SK-N-SH treated with all-trans-retinoic acid at 6 μM for 48 hours (cell line): ENCODE measurements around the gene CALCOCO1.

Source experiments
- ATAC-seq: fragments of 200-7000 bp; cut with Tn5 transposase; 3 replicates; pipeline ENCODE4 v1.9.1; 2020; ENCODE audit warnings: mild to moderate bottlenecking, moderate library complexity
- ARNTL ChIP-seq: fragments of 450-650 bp; formaldehyde crosslinking; IDR thresholded peaks from 2 replicates; pipeline ENCODE4 v1.5.0; 2020; ENCODE audit warnings: low read depth, mild to moderate bottlenecking, moderate library complexity, borderline replicate concordance
- CSDC2 ChIP-seq: fragments of 250-450 bp; sonication (Bioruptor Pico); IDR thresholded peaks from 2 replicates; pipeline ENCODE4 v1.5.0; 2020; ENCODE audit warnings: mild to moderate bottlenecking, moderate library complexity
- ESRRG ChIP-seq: fragments of 250-450 bp; sonication (Bioruptor Pico); IDR thresholded peaks from 2 replicates; pipeline ENCODE4 v1.6.1; 2021; ENCODE audit warnings: mild to moderate bottlenecking
- GLIS3 ChIP-seq: fragments of 250-450 bp; sonication (Bioruptor Pico); IDR thresholded peaks from 2 replicates; pipeline ENCODE4 v1.5.0; 2020; ENCODE audit warnings: mild to moderate bottlenecking, moderate library complexity
- ISL1 ChIP-seq: fragments of 250-450 bp; sonication (Bioruptor Pico); IDR thresholded peaks from 2 replicates; pipeline ENCODE4 v2.1.2; 2022; ENCODE audit warnings: mild to moderate bottlenecking, moderate library complexity
- OSR1 ChIP-seq: fragments of 250-450 bp; sonication (Bioruptor Pico); IDR thresholded peaks from 2 replicates; pipeline ENCODE4 v1.8.0; 2022; ENCODE audit warnings: moderate library complexity, mild to moderate bottlenecking, inconsistent platforms
- PPARA ChIP-seq: fragments of 250-450 bp; sonication (Bioruptor Pico); IDR thresholded peaks from 2 replicates; pipeline ENCODE4 v1.5.0; 2020; ENCODE audit warnings: mild to moderate bottlenecking, borderline replicate concordance
- RARB ChIP-seq: fragments of 250-450 bp; sonication (Bioruptor Pico); IDR thresholded peaks from 2 replicates; pipeline ENCODE4 v1.8.0; 2021; ENCODE audit warnings: mild to moderate bottlenecking, moderate library complexity
- SNAI2 ChIP-seq: fragments of 250-450 bp; sonication (Bioruptor Pico); IDR thresholded peaks from 2 replicates; pipeline ENCODE4 v1.5.0; 2020; ENCODE audit warnings: mild to moderate bottlenecking, moderate library complexity
- TCF4 ChIP-seq: fragments of 250-450 bp; sonication (Bioruptor Pico); IDR thresholded peaks from 2 replicates; pipeline ENCODE4 v1.8.0; 2021; ENCODE audit warnings: mild to moderate bottlenecking, moderate library complexity, borderline replicate concordance
- TOX ChIP-seq: fragments of 250-450 bp; sonication (Bioruptor Pico); IDR thresholded peaks from 2 replicates; pipeline ENCODE4 v1.8.0; 2021; ENCODE audit warnings: mild to moderate bottlenecking, moderate library complexity, borderline replicate concordance
- ZFP3 ChIP-seq: fragments of 250-450 bp; sonication (Bioruptor Pico); IDR thresholded peaks from 2 replicates; pipeline ENCODE4 v1.5.0; 2020; ENCODE audit warnings: mild to moderate bottlenecking, moderate library complexity
- ZFP30 ChIP-seq: fragments of 450-650 bp; formaldehyde crosslinking; IDR thresholded peaks from 2 replicates; pipeline ENCODE4 v1.5.0; 2022; ENCODE audit warnings: mild to moderate bottlenecking, moderate library complexity
- ZNF565 ChIP-seq: fragments of 450-650 bp; formaldehyde crosslinking; conservative IDR thresholded peaks from 2 replicates; pipeline ENCODE4 v1.5.0; 2020; ENCODE audit warnings: low read depth, mild to moderate bottlenecking, moderate library complexity
- ZNF70 ChIP-seq: fragments of 450-650 bp; formaldehyde crosslinking; IDR thresholded peaks from 2 replicates; pipeline ENCODE4 v1.5.0; 2020; ENCODE audit warnings: mild to moderate bottlenecking, moderate library complexity
- ZNF8 ChIP-seq: fragments of 450-650 bp; formaldehyde crosslinking; IDR thresholded peaks from 2 replicates; pipeline ENCODE4 v1.5.0; 2020; ENCODE audit warnings: mild to moderate bottlenecking, moderate library complexity
- TF ChIP-seq, protein P1 (sequence below): fragments of 250-450 bp; sonication (Bioruptor Pico); IDR thresholded peaks from 2 replicates; pipeline ENCODE4 v1.8.0; 2020; ENCODE audit warnings: mild to moderate bottlenecking, moderate library complexity, borderline replicate concordance
- TF ChIP-seq, protein P2 (sequence below): fragments of 250-450 bp; sonication (Bioruptor Pico); IDR thresholded peaks from 2 replicates; pipeline ENCODE4 v1.8.0; 2021; ENCODE audit warnings: low read depth, mild to moderate bottlenecking, moderate library complexity, borderline replicate concordance
- TF ChIP-seq, protein P3 (sequence below): fragments of 250-450 bp; sonication (Bioruptor Pico); IDR thresholded peaks from 2 replicates; pipeline ENCODE4 v1.5.1; 2021; ENCODE audit warnings: mild to moderate bottlenecking, moderate library complexity
- TF ChIP-seq, protein P4 (sequence below): fragments of 250-450 bp; sonication (Bioruptor Pico); IDR thresholded peaks from 2 replicates; pipeline ENCODE4 v1.5.1; 2020; ENCODE audit warnings: low read depth, mild to moderate bottlenecking, moderate library complexity

CALCOCO1 gene

DNA sequence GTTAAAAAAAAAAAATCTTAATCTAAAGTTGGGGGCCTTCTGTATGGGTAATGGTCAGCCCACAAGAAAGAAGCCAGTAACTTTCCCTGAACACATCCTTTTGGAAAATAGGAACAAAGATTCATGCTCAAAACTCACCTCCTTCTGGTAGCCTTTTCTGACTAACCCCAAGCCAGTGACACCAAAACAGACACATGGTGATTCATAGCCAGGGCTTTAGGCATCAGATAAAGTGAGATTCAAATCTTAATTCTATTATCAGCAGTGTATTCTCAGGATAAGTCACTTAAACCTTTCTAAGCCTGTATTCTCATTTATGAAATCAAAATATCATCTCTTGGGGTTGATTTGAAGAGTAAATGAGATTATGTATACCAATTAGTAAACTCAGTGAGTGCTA lies 56.3 kb downstream of the CALCOCO1 start:
- no peak for ATAC-seq
- TF ChIP-seq RARB (CRISPR knock-in tag), result no peak
- no peak for TF ChIP-seq ZNF8 (CRISPR knock-in tag)
- TF ChIP-seq ARNTL (CRISPR knock-in tag), result no peak

DNA sequence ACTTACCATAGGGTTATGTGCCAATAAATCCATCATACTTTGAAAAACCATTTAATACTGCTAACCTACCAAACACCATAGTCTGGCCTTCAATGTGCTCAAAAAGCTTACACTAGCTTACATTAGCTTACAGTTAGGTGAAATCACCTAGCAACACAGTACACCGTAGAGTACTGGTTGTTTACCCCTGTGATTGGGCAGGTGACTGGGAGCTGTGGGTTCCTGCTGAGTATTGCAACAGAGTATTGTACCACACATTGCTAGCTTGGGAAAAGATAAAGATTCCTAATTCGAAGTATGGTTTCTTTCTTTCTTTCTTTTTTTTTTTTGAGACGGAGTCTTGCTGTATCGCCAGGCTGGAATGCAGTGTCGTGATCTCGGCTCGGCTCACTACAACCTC lies 56.9 kb downstream of the CALCOCO1 start:
- ATAC-seq, result no peak
- TF ChIP-seq PPARA (CRISPR knock-in tag) (no peak), OSR1 (no peak), TCF4 (CRISPR knock-in tag) (no peak), RARB (CRISPR knock-in tag) (no peak), ISL1 (no peak), ESRRG (CRISPR knock-in tag) (no peak), TOX (CRISPR knock-in tag) (no peak), SNAI2 (no peak), ARNTL (CRISPR knock-in tag) (no peak), CSDC2 (CRISPR knock-in tag) (no peak), ZFP30 (CRISPR knock-in tag) (no peak)
- TF ChIP-seq, protein P1, sequence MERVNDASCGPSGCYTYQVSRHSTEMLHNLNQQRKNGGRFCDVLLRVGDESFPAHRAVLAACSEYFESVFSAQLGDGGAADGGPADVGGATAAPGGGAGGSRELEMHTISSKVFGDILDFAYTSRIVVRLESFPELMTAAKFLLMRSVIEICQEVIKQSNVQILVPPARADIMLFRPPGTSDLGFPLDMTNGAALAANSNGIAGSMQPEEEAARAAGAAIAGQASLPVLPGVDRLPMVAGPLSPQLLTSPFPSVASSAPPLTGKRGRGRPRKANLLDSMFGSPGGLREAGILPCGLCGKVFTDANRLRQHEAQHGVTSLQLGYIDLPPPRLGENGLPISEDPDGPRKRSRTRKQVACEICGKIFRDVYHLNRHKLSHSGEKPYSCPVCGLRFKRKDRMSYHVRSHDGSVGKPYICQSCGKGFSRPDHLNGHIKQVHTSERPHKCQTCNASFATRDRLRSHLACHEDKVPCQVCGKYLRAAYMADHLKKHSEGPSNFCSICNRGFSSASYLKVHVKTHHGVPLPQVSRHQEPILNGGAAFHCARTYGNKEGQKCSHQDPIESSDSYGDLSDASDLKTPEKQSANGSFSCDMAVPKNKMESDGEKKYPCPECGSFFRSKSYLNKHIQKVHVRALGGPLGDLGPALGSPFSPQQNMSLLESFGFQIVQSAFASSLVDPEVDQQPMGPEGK (CRISPR knock-in tag), result no peak
- TF ChIP-seq, protein P2, sequence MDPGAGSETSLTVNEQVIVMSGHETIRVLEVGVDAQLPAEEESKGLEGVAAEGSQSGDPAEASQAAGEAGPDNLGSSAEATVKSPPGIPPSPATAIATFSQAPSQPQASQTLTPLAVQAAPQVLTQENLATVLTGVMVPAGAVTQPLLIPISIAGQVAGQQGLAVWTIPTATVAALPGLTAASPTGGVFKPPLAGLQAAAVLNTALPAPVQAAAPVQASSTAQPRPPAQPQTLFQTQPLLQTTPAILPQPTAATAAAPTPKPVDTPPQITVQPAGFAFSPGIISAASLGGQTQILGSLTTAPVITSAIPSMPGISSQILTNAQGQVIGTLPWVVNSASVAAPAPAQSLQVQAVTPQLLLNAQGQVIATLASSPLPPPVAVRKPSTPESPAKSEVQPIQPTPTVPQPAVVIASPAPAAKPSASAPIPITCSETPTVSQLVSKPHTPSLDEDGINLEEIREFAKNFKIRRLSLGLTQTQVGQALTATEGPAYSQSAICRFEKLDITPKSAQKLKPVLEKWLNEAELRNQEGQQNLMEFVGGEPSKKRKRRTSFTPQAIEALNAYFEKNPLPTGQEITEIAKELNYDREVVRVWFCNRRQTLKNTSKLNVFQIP, result no peak

DNA sequence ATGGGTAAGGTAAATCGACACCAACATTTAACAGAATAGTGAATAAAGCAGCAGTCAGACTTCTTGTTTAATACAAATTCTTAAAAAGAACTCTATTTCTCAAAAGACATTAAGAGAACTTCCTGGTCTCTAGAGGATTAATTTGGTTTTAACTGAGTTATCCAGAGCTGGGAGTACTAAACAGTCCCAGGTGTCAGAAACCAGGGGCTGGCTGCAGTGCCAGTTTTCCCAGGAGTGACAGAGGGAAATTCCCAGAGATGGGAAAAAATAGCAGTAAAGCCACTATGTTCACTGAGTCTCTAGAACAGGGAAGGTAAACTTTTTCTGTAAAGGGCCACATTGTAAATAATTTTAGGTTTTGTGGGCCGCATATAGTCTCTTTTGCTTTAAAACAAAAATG lies 60.2 kb downstream of the CALCOCO1 start:
- no peak for TF ChIP-seq CSDC2 (CRISPR knock-in tag)
- no peak for TF ChIP-seq ZFP3 (CRISPR knock-in tag)
- no peak for TF ChIP-seq ESRRG (CRISPR knock-in tag)
- TF ChIP-seq GLIS3, result no peak
- no peak for TF ChIP-seq SNAI2
- TF ChIP-seq, protein P1 (CRISPR knock-in tag), result no peak
- no peak for TF ChIP-seq ZNF565
- no peak for TF ChIP-seq RARB (CRISPR knock-in tag)
- TF ChIP-seq OSR1, result no peak
- TF ChIP-seq, protein P3, sequence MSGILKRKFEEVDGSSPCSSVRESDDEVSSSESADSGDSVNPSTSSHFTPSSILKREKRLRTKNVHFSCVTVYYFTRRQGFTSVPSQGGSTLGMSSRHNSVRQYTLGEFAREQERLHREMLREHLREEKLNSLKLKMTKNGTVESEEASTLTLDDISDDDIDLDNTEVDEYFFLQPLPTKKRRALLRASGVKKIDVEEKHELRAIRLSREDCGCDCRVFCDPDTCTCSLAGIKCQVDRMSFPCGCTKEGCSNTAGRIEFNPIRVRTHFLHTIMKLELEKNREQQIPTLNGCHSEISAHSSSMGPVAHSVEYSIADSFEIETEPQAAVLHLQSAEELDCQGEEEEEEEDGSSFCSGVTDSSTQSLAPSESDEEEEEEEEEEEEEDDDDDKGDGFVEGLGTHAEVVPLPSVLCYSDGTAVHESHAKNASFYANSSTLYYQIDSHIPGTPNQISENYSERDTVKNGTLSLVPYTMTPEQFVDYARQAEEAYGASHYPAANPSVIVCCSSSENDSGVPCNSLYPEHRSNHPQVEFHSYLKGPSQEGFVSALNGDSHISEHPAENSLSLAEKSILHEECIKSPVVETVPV (CRISPR knock-in tag), result no peak
- no peak for TF ChIP-seq ZFP30 (CRISPR knock-in tag)
- no peak for TF ChIP-seq ISL1
- no peak for TF ChIP-seq TCF4 (CRISPR knock-in tag)
- no peak for TF ChIP-seq TOX (CRISPR knock-in tag)
- TF ChIP-seq, protein P2, result no peak
- TF ChIP-seq, protein P4, sequence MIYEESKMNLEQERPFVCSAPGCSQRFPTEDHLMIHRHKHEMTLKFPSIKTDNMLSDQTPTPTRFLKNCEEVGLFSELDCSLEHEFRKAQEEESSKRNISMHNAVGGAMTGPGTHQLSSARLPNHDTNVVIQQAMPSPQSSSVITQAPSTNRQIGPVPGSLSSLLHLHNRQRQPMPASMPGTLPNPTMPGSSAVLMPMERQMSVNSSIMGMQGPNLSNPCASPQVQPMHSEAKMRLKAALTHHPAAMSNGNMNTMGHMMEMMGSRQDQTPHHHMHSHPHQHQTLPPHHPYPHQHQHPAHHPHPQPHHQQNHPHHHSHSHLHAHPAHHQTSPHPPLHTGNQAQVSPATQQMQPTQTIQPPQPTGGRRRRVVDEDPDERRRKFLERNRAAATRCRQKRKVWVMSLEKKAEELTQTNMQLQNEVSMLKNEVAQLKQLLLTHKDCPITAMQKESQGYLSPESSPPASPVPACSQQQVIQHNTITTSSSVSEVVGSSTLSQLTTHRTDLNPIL (CRISPR knock-in tag), result no peak
- no peak for TF ChIP-seq ZNF8 (CRISPR knock-in tag)
- no peak for TF ChIP-seq ZNF70 (CRISPR knock-in tag)
- no peak for TF ChIP-seq ARNTL (CRISPR knock-in tag)
- no peak for ATAC-seq
